Stomach (tissue), 4 donors: ENCODE measurements around the gene MTMR12.

ENCODE experiments used
- CTCF ChIP-seq, 7 experiments: fragments of 450-650 bp in 4 of 7; fragments of 200-600 bp in 3 of 7; sonication (generic) in 3 of 7; IDR thresholded peaks; one replicate each; pipeline ENCODE4 v1.5.1; 2016 to 2019; ENCODE audit warnings: antibody characterized with exemption in 7 of 7, control low read depth in 2 of 7, mild to moderate bottlenecking in 1 of 7
- EP300 ChIP-seq: sonication (generic); formaldehyde crosslinking; IDR thresholded peaks from one replicate; pipeline ENCODE4 v1.6.1; 2017; ENCODE audit warnings: antibody characterized with exemption
- POLR2A ChIP-seq, 4 donors: fragments of 450-650 bp; IDR thresholded peaks; one replicate each; pipeline ENCODE4 v1.6.1; 2016; ENCODE audit warnings: antibody characterized with exemption in 4 of 4, control low read depth in 2 of 4, mild to moderate bottlenecking in 1 of 4, moderate library complexity in 1 of 4
- POLR2AphosphoS5 ChIP-seq, 3 donors: sonication (generic); formaldehyde crosslinking; IDR thresholded peaks; one replicate each; pipeline ENCODE4 v1.6.1; 2016; ENCODE audit warnings: antibody characterized with exemption in 3 of 3

DNA sequence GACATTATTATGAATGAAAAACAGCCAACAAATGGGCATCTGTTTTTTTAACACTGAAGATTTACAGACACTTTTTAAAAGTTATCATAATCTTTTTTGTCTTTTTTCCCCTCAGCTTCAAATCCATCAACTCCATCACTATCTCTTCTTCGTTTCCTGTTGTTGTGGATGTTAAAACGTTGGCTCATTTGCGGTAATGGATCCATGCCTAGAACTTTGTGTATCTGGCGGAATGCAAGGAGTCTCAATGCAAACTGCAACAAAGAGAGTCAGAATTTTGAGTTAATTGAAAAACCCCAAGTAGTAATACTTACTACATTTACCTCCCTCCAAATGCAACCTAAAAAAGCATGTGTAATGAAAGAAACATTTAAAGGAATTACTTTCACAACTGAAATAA, 42.9 kb upstream of the MTMR12 start:
- TF ChIP-seq POLR2A (IDR thresholded peaks at IDR 0.05) (no peak), EP300 (no peak), CTCF (IDR thresholded peaks at IDR 0.05) (no peak), POLR2AphosphoS5 (IDR thresholded peaks at IDR 0.05) (no peak)
